Left ventricle myocardium inferior (tissue), 1 donor: Measurements from ENCODE around the gene ETV7. TPM values are rescaled to one million over a fixed set of nuclear protein-coding genes. Genes with fewer than 3 reads are reported as not detected.

Experiments used
- DNase-seq: peaks from one replicate; pipeline ENCODE4 v3.0.0-alpha.2; 2020
- H3K27ac ChIP-seq: fragments of 200-600 bp; replicated peaks from 2 replicates; pipeline ENCODE4 v1.8.0; 2021
- H3K27me3 ChIP-seq: fragments of 200-600 bp; 2 replicates; pipeline ENCODE4 v1.8.0; 2021; ENCODE audit warnings: low read depth
- H3K36me3 ChIP-seq: fragments of 200-600 bp; 2 replicates; pipeline ENCODE4 v1.8.0; 2021
- H3K4me1 ChIP-seq: fragments of 200-600 bp; 2 replicates; pipeline ENCODE4 v1.8.0; 2021
- H3K4me3 ChIP-seq: fragments of 200-600 bp; 2 replicates; pipeline ENCODE4 v1.8.0; 2021; ENCODE audit warnings: mild to moderate bottlenecking, moderate library complexity
- H3K9me3 ChIP-seq: fragments of 200-600 bp; replicated peaks from 2 replicates; pipeline ENCODE4 v1.8.0; 2021
- CTCF ChIP-seq: fragments of 200-600 bp; IDR thresholded peaks from 2 replicates; pipeline ENCODE4 v1.8.0; 2021; ENCODE audit warnings: antibody characterized with exemption, mild to moderate bottlenecking, borderline replicate concordance
- intact Hi-C: fragments of 100-400 bp; cut with micrococcal nuclease; formaldehyde crosslinking; loops from one replicate; pipeline ENCODE4 v1.11.0; 2022
- total RNA-seq: library from RNA; stranded (reverse); fragmentation: NEBNext Ultra II Directional; extraction: Animal tissue kit (Norgen Biotek cat#: 25700); gene quantifications from one replicate; pipeline ENCODE4 v1.2.1, GENCODE V29; 2021
- donor health status: DM: no; HTN: yes; CAD: no; lungs with severe emphysema.

Gene ETV7
- total RNA-seq, 1 donor from 2014 or later = not detected

GRCh38 chr6:36322591-36322990 lies 64.9 kb downstream of the ETV7 start:
- H3K4me1 ChIP-seq = no peaks in the 10 kb centered on the region
- intact Hi-C loops = no loop called here
- H3K27ac ChIP-seq = no peak overlapping the region
- no peaks in the 10 kb centered on the region for H3K36me3 ChIP-seq
- H3K27me3 ChIP-seq = peaks cover 77% of the 10 kb centered on the region
- DNase-seq = no peak
- no peak overlapping the region for H3K4me3 ChIP-seq
- H3K9me3 ChIP-seq = no peaks in the 10 kb centered on the region
- no peak for TF ChIP-seq CTCF

- no peaks in the 10 kb centered on the region for H3K9me3 ChIP-seq
- TF ChIP-seq CTCF = no peak
- no peak for DNase-seq
- no peak overlapping the region for H3K27ac ChIP-seq
- H3K4me1 ChIP-seq = no peaks in the 10 kb centered on the region
- no peak overlapping the region for H3K4me3 ChIP-seq
- H3K36me3 ChIP-seq = no peaks in the 10 kb centered on the region
- intact Hi-C loops = no loop called here
- H3K27me3 ChIP-seq = peaks cover 78% of the 10 kb centered on the region
Measured at GRCh38 chr6:36320475-36320874, 67.0 kb downstream of the ETV7 start.

GRCh38 chr6:36319821-36320220 lies 67.6 kb downstream of the ETV7 start:
- Histone ChIP-seq H3K4me3 (no peak overlapping the region), H3K27ac (no peak overlapping the region), H3K4me1 (no peaks in the 10 kb centered on the region), H3K27me3 (peaks cover 73% of the 10 kb centered on the region), H3K36me3 (no peaks in the 10 kb centered on the region), H3K9me3 (no peaks in the 10 kb centered on the region)
- intact Hi-C loops = no loop called here
- TF ChIP-seq CTCF = no peak
- no peak for DNase-seq

- no peak for TF ChIP-seq CTCF
- Histone ChIP-seq H3K4me1 (no peaks in the 10 kb centered on the region), H3K9me3 (no peaks in the 10 kb centered on the region), H3K27ac (no peak overlapping the region), H3K36me3 (no peaks in the 10 kb centered on the region), H3K27me3 (peaks cover 75% of the 10 kb centered on the region), H3K4me3 (no peak overlapping the region)
- intact Hi-C loops = no loop called here
- no peak for DNase-seq
Measured at GRCh38 chr6:36319436-36319762, 68.1 kb downstream of the ETV7 start.

GRCh38 chr6:36318690-36319435 lies 68.6 kb downstream of the ETV7 start:
- Histone ChIP-seq H3K36me3 (no peaks in the 10 kb centered on the region), H3K9me3 (no peaks in the 10 kb centered on the region), H3K27ac (no peak overlapping the region), H3K27me3 (peaks cover 72% of the 10 kb centered on the region), H3K4me3 (no peak overlapping the region), H3K4me1 (no peaks in the 10 kb centered on the region)
- intact Hi-C loops = no loop called here
- DNase-seq = no peak
- no peak for TF ChIP-seq CTCF
